Measurements from ENCODE around the gene PRKAR1A.

DNA sequence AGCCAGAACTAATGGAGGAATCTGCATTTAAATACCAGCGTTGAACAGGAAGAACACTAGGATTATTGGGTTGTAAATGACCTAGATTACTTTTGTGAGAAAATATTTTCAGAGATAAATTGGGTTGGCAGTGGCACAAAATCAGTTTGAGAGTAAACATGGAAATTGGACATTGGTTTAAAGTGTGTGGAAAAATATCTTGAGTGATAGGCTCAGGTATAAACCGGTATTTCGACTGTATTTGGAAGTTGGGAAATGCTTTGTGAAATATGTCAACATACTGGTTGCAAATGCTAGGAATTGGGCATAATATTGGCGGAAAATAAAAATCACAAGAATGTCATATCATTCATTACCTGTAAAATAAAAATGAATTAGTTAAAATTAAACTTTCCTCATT, 15.1 kb downstream of the PRKAR1A start:
- TF ChIP-seq, protein P1, sequence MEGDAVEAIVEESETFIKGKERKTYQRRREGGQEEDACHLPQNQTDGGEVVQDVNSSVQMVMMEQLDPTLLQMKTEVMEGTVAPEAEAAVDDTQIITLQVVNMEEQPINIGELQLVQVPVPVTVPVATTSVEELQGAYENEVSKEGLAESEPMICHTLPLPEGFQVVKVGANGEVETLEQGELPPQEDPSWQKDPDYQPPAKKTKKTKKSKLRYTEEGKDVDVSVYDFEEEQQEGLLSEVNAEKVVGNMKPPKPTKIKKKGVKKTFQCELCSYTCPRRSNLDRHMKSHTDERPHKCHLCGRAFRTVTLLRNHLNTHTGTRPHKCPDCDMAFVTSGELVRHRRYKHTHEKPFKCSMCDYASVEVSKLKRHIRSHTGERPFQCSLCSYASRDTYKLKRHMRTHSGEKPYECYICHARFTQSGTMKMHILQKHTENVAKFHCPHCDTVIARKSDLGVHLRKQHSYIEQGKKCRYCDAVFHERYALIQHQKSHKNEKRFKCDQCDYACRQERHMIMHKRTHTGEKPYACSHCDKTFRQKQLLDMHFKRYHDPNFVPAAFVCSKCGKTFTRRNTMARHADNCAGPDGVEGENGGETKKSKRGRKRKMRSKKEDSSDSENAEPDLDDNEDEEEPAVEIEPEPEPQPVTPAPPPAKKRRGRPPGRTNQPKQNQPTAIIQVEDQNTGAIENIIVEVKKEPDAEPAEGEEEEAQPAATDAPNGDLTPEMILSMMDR (IDR thresholded peaks at IDR 0.05; ENCODE audit: low read length): no peak
- TF ChIP-seq EZH2 (optimal IDR thresholded peaks at IDR 0.05; ENCODE audit: low read depth, low read length) (no peak), EZH2phosphoT487 (IDR thresholded peaks at IDR 0.05; ENCODE audit: low read length) (no peak)

All from MM.1S (cell line).